ENCODE measurements around the gene GUCY2C.
A peak's percentile ranks its signal among the peaks of the same experiment; 100 is the strongest.

Gene GUCY2C

DNA sequence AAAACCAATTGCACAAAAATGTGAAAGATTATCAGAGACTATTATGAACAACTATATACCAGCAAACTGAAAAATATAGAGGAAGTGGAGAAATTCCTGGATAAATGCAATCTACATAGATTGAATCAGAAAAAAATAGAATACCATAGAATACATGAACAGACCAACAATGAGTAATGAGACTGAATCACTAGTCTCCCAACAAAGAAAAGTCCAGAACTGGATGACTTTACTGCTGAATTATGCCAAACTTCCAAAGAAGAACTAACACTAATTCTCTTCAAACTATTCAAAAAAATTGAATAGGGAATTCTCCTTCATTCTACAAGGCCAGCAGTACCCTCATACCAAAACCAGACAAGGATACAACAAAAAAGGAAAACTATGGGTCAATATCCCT lies 60.6 kb downstream of the GUCY2C start:
- no peak overlapping the region for H3K4me3 ChIP-seq (replicated peaks in 1 of 2; ENCODE audit: low read depth in 2 of 2, low read length in 2 of 2)
- TF ChIP-seq, protein P1, sequence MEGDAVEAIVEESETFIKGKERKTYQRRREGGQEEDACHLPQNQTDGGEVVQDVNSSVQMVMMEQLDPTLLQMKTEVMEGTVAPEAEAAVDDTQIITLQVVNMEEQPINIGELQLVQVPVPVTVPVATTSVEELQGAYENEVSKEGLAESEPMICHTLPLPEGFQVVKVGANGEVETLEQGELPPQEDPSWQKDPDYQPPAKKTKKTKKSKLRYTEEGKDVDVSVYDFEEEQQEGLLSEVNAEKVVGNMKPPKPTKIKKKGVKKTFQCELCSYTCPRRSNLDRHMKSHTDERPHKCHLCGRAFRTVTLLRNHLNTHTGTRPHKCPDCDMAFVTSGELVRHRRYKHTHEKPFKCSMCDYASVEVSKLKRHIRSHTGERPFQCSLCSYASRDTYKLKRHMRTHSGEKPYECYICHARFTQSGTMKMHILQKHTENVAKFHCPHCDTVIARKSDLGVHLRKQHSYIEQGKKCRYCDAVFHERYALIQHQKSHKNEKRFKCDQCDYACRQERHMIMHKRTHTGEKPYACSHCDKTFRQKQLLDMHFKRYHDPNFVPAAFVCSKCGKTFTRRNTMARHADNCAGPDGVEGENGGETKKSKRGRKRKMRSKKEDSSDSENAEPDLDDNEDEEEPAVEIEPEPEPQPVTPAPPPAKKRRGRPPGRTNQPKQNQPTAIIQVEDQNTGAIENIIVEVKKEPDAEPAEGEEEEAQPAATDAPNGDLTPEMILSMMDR (IDR thresholded peaks at IDR 0.05; ENCODE audit: low read depth, low read length) = no peak
- peak in 1 of 2 donors; percentile 73 for DNase-seq (ENCODE audit: low read depth in 2 of 2)

DNA sequence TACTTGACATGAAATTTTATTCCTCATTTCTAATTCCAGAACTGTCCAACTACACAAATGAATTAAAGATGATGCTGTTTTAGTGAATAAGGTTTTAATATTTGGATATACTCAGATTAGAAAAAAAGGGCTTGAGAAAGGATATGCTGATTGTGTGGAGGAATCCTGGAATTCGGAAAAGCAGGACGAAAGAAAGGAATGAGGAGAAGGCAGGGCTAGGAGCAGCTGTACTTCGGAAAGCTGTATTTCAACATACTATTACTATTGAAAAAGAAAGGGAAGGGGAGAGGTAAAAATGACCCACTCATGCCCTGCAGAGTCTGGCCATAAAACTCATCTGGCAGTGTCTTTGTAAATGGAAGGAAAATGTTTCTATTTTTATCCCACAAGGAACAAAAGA lies 65.6 kb downstream of the GUCY2C start:
- TF ChIP-seq, protein P1 (IDR thresholded peaks at IDR 0.05; ENCODE audit: low read depth, low read length) = no peak
- no peak overlapping the region for H3K4me3 ChIP-seq (replicated peaks in 1 of 2; ENCODE audit: low read depth in 2 of 2, low read length in 2 of 2)
- DNase-seq (ENCODE audit: low read depth in 2 of 2) = no peak

DNA sequence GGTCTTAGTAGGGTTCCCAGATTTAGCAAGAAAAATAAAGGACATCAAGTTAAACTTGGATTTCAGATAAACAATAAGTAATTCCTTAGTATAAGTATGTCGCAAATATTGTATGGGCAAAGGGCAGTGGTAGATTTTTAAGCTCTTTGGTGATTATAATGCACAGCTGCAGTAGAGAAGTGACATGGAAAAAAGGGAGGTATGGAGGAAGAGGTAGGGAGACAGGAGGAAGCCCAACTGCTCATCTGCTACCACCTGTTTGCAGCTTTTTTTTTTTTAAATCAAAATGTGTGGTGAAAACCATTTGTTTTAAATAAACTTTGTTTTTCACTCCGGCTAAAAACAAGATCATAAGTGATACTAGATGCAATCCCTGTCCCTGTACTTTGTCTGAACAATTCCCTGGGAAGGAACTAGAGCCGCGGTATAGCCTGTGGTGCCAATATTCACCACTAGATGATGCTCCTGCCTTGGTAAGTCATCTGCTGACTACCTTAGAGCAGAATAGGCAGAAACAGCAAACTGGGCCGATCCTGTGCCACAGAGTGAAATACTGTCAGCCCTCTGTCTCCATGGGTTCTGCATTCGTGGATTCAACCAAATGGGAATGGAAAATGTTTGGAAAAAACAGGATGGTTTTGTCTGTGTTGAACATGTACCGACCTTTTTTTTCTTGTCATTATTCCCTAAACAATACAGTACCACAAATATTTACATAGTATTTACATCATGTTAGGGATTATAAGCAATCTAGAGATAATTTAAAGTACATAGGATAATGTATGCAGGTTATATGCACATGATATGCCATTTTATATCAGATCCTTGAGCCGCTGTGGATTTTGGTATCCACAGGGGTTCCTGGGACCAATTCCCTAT lies 66.3 kb downstream of the GUCY2C start:
- H3K4me3 ChIP-seq (replicated peaks in 1 of 2; ENCODE audit: low read depth in 2 of 2, low read length in 2 of 2) = no peak overlapping the region
- DNase-seq (ENCODE audit: low read depth in 2 of 2) = peak; percentile 84 to 86
- TF ChIP-seq, protein P1 (IDR thresholded peaks at IDR 0.05; ENCODE audit: low read depth, low read length) = peak; percentile 100

DNA sequence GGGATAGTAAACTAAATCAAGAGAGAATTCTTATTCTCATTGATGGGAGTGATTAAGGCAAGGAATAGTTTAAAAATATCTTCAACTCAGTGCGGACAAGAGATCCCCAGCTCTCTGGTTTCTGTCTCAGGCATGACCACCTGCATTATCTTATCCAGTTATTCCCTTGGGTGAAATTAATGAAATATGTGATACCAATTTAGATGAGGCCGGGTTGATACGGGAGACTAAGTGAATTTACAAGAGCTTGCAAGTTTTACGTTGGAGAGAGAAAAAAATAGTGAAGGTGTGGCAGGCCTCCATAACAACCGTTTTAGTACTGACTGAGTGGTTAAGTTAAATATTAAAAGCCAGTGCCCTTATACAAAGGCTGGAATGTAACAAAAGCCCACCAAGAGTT lies 67.6 kb downstream of the GUCY2C start:
- DNase-seq (ENCODE audit: low read depth in 2 of 2) = no peak

DNA sequence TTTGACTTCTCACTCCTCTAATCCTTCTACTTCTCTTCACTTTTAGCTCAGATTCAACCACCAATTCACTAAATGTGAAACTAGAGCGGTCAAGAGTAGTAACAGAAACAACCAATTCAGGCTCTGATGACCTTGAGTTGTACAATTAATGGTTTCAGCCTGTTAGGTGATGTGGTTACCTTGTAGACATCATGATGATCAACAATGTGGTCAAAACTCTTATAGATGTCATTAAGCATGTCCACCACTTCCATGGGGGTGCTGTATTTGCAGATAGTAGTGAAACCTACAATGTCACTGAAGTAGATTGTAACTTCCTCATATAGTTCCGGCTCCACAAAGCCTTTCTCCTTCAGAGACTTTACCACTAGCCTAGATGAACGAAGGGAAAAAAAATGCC lies 74.6 kb downstream of the GUCY2C start:
- no peak overlapping the region for H3K4me3 ChIP-seq (replicated peaks in 1 of 2; ENCODE audit: low read depth in 2 of 2, low read length in 2 of 2)
- TF ChIP-seq, protein P1 (IDR thresholded peaks at IDR 0.05; ENCODE audit: low read depth, low read length) = no peak
- no peak for DNase-seq (ENCODE audit: low read depth in 2 of 2)

More for the DNA sequence above, 67.6 kb downstream of the GUCY2C start:
- no peak overlapping the region for H3K4me3 ChIP-seq (replicated peaks in 1 of 2; ENCODE audit: low read depth in 2 of 2, low read length in 2 of 2)
- TF ChIP-seq, protein P1 (IDR thresholded peaks at IDR 0.05; ENCODE audit: low read depth, low read length) = no peak

DNA sequence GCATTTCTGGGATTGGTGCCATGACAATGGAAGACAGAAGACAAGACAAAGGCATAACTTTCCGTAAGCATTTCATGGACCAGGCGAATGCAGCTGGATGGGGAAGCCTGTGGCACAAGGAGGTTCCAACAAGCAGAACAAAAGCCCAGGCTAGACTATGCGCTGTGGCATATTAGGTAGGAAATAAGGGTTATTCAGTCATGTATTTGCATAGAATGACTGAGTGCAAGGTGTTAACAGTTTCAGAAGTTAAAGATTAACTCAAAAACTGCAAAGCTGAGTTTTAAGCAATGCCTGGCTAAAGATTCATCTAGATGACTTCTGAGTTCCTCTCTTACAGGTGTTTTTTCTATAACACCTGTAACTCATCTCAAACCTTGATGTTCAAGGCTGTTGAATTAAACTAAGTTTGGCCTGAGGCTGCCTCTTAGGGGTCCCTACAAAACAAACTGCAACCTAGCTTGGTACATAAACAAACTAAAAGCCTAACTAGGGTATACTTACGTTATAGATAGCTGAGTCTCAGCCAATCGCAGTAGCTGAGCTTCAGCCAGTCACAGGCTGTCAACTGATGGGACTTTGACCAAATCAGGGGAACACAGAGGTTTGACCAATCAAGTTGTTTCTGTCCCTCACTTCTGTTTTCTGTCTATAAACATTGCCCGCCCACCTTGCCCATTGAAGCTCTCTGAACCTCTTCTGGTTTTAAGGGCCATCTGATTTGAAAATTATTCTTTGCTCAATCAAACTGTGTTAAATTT lies 76.5 kb downstream of the GUCY2C start:
- TF ChIP-seq, protein P1 (IDR thresholded peaks at IDR 0.05; ENCODE audit: low read depth, low read length) = no peak
- no peak for DNase-seq (ENCODE audit: low read depth in 2 of 2)
- no peak overlapping the region for H3K4me3 ChIP-seq (replicated peaks in 1 of 2; ENCODE audit: low read depth in 2 of 2, low read length in 2 of 2)

Data from cardiac fibroblast (primary cell).